GM18867 (cell line): Measurements from ENCODE around the gene ATG7.

ENCODE experiments used
- ATAC-seq: cut with Tn5 transposase; IDR thresholded peaks from one replicate; pipeline ENCODE4 v1.9.1; 2021; ENCODE audit warnings: mild to moderate bottlenecking, moderate library complexity; ENCODE audit not compliant: unreplicated experiment

Gene ATG7

GRCh38 chr3:11546657-11547302 lies 274.6 kb downstream of the ATG7 start:
- ATAC-seq = no peak

GRCh38 chr3:11547498-11547897 lies 275.3 kb downstream of the ATG7 start:
- ATAC-seq = no peak

GRCh38 chr3:11548721-11549131 lies 276.5 kb downstream of the ATG7 start:
- ATAC-seq = no peak

GRCh38 chr3:11549580-11550140 lies 277.5 kb downstream of the ATG7 start:
- no peak for ATAC-seq

GRCh38 chr3:11551036-11551435 lies 278.8 kb downstream of the ATG7 start:
- ATAC-seq = no peak

GRCh38 chr3:11552289-11553264 lies 280.4 kb downstream of the ATG7 start:
- no peak for ATAC-seq

GRCh38 chr3:11553436-11554235 lies 281.4 kb downstream of the ATG7 start:
- ATAC-seq = no peak

- ATAC-seq = no peak
These were observed 282.0 kb downstream of the ATG7 start for GRCh38 chr3:11554236-11554610.

GRCh38 chr3:11554666-11555065 lies 282.5 kb downstream of the ATG7 start:
- ATAC-seq = no peak

GRCh38 chr3:11555211-11555782 lies 283.1 kb downstream of the ATG7 start:
- ATAC-seq = no peak

- ATAC-seq = no peak
These were observed 283.9 kb downstream of the ATG7 start for GRCh38 chr3:11555881-11556633.

GRCh38 chr3:11556851-11557644 lies 284.9 kb downstream of the ATG7 start:
- ATAC-seq = no peak

- ATAC-seq = no peak
These were observed 285.8 kb downstream of the ATG7 start for GRCh38 chr3:11558002-11558401.

GRCh38 chr3:11558411-11558903 lies 286.3 kb downstream of the ATG7 start:
- no peak for ATAC-seq

GRCh38 chr3:11558918-11559815 lies 287.0 kb downstream of the ATG7 start:
- no peak for ATAC-seq

- no peak for ATAC-seq
These were observed 287.8 kb downstream of the ATG7 start for GRCh38 chr3:11559816-11560633.

- no peak for ATAC-seq
These were observed 288.5 kb downstream of the ATG7 start for GRCh38 chr3:11560746-11561145.
